Measurements from ENCODE around the gene VSTM4.

The VSTM4 gene

GRCh38 chr10:49151481-49151880 lies 36.2 kb upstream of the VSTM4 start:
- TF ChIP-seq POLR2A (IDR thresholded peaks at IDR 0.05; ENCODE audit: extremely low read depth, insufficient read length) (no peak), MAX (IDR thresholded peaks at IDR 0.05; ENCODE audit: low read depth, low read length) (no peak), MYC (IDR thresholded peaks at IDR 0.05; ENCODE audit: low read depth, low read length) (no peak)
- TF ChIP-seq, protein P1, sequence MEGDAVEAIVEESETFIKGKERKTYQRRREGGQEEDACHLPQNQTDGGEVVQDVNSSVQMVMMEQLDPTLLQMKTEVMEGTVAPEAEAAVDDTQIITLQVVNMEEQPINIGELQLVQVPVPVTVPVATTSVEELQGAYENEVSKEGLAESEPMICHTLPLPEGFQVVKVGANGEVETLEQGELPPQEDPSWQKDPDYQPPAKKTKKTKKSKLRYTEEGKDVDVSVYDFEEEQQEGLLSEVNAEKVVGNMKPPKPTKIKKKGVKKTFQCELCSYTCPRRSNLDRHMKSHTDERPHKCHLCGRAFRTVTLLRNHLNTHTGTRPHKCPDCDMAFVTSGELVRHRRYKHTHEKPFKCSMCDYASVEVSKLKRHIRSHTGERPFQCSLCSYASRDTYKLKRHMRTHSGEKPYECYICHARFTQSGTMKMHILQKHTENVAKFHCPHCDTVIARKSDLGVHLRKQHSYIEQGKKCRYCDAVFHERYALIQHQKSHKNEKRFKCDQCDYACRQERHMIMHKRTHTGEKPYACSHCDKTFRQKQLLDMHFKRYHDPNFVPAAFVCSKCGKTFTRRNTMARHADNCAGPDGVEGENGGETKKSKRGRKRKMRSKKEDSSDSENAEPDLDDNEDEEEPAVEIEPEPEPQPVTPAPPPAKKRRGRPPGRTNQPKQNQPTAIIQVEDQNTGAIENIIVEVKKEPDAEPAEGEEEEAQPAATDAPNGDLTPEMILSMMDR (IDR thresholded peaks at IDR 0.05; ENCODE audit: low read depth, low read length): no peak
- H3K4me3 ChIP-seq (ENCODE audit: low read depth, low read length): no peak overlapping the region
- no peak for DNase-seq (ENCODE audit: low read depth)

DNA sequence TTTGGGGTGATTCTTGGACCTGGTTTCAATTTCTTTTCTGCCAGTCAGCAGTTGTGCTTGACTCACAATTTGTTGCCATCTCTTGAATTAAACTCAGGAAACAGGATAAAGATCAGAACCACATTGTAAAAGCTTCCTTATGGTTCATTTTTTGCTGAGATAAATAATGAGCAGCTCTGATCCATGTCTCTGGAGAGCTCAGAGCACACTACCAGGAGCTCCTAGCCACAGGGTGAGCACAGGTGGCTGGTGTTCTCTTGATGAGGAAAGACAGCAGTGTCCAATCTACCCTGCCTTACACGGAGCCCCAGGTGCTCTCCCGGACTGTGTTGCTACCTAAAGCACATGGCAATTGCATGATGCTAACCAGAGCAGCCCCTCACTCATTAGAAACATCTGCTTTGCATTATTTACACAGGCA lies 35.7 kb upstream of the VSTM4 start:
- DNase-seq (ENCODE audit: low read depth): no peak
- TF ChIP-seq, protein P1 (IDR thresholded peaks at IDR 0.05; ENCODE audit: low read depth, low read length): no peak
- TF ChIP-seq MAX (IDR thresholded peaks at IDR 0.05; ENCODE audit: low read depth, low read length) (no peak; the same call in 1 of the 2 replicates), MYC (IDR thresholded peaks at IDR 0.05; ENCODE audit: low read depth, low read length) (no peak)

GRCh38 chr10:49150426-49150825 lies 35.1 kb upstream of the VSTM4 start:
- DNase-seq (ENCODE audit: low read depth): no peak
- TF ChIP-seq POLR2A (IDR thresholded peaks at IDR 0.05; ENCODE audit: extremely low read depth, insufficient read length) (no peak), MYC (IDR thresholded peaks at IDR 0.05; ENCODE audit: low read depth, low read length) (no peak), MAX (IDR thresholded peaks at IDR 0.05; ENCODE audit: low read depth, low read length) (no peak)
- TF ChIP-seq, protein P1 (IDR thresholded peaks at IDR 0.05; ENCODE audit: low read depth, low read length): no peak

More for the DNA sequence above, 35.7 kb upstream of the VSTM4 start:
- no peak overlapping the region for H3K4me3 ChIP-seq (ENCODE audit: low read depth, low read length)

GRCh38 chr10:49149881-49150280 lies 34.6 kb upstream of the VSTM4 start:
- no peak overlapping the region for H3K4me3 ChIP-seq (ENCODE audit: low read depth, low read length)
- TF ChIP-seq MAX (IDR thresholded peaks at IDR 0.05; ENCODE audit: low read depth, low read length): no peak
- TF ChIP-seq MYC (IDR thresholded peaks at IDR 0.05; ENCODE audit: low read depth, low read length): no peak
- TF ChIP-seq POLR2A (IDR thresholded peaks at IDR 0.05; ENCODE audit: extremely low read depth, insufficient read length): no peak
- TF ChIP-seq, protein P1 (IDR thresholded peaks at IDR 0.05; ENCODE audit: low read depth, low read length): no peak
- no peak for DNase-seq (ENCODE audit: low read depth)

More at GRCh38 chr10:49150426-49150825, 35.1 kb upstream of the VSTM4 start:
- no peak overlapping the region for H3K4me3 ChIP-seq (ENCODE audit: low read depth, low read length)

DNA sequence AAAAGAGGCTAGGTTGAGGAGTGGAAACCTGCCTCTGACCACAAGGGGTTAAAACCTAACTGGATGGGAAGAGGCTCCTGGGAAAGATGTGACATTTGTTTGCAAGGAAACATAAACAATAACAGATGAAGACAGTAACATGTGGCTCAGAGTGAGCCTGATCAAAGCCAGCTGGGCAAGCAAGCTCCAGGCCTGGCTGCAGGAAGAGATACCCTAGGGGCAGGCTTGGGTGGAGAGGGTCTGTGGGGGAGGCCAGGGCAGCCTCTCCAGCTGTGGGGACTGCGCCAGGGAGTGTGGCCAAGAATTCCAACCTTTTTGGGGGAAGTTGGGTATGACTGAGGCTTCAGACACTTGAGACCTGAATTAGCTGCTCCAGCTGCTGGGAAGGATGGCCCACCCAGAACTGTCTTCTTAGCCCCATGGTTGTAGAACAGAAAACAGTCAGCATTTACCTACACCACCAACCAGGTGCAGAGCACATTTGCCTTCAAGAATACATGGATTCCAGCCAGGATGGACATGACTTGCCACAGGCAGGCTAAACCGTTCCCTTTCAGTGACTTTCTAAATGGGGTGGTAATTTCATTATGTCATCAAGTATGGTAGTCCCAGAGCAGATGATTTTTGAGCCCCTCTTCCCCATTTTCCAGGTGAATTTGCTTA lies 28.9 kb upstream of the VSTM4 start:
- DNase-seq (ENCODE audit: low read depth): no peak
- H3K4me3 ChIP-seq (ENCODE audit: low read depth, low read length): no peak overlapping the region
- TF ChIP-seq MAX (IDR thresholded peaks at IDR 0.05; ENCODE audit: low read depth, low read length): no peak
- TF ChIP-seq, protein P1 (IDR thresholded peaks at IDR 0.05; ENCODE audit: low read depth, low read length): no peak
- no peak for TF ChIP-seq POLR2A (IDR thresholded peaks at IDR 0.05; ENCODE audit: extremely low read depth, insufficient read length)
- no peak for TF ChIP-seq MYC (IDR thresholded peaks at IDR 0.05; ENCODE audit: low read depth, low read length)

All from NB4 (cell line).